Activated naive CD4-positive, alpha-beta T cell treated with anti-CD3 and anti-CD28 coated beads, Interleukin-2, amount 50 U/mL, for 24 hours (primary cell): ENCODE data around the gene OR2T8.

Experiments
- H3K27ac Mint-ChIP-seq: one replicate; pipeline ENCODE4 v1.8.0; 2021; ENCODE audit warnings: mild to moderate bottlenecking, mixed read lengths
- H3K27me3 Mint-ChIP-seq: one replicate; pipeline ENCODE4 v1.8.0; 2021; ENCODE audit warnings: mixed read lengths
- H3K36me3 Mint-ChIP-seq: one replicate; pipeline ENCODE4 v1.8.0; 2021; ENCODE audit warnings: mixed read lengths
- H3K4me1 Mint-ChIP-seq: one replicate; pipeline ENCODE4 v1.8.0; 2021; ENCODE audit warnings: mixed read lengths
- H3K4me3 Mint-ChIP-seq: one replicate; pipeline ENCODE4 v1.8.0; 2021; ENCODE audit warnings: mild to moderate bottlenecking, mixed read lengths
- H3K9me3 Mint-ChIP-seq: one replicate; pipeline ENCODE4 v1.8.0; 2021; ENCODE audit warnings: mixed read lengths

Gene OR2T8, protein sequence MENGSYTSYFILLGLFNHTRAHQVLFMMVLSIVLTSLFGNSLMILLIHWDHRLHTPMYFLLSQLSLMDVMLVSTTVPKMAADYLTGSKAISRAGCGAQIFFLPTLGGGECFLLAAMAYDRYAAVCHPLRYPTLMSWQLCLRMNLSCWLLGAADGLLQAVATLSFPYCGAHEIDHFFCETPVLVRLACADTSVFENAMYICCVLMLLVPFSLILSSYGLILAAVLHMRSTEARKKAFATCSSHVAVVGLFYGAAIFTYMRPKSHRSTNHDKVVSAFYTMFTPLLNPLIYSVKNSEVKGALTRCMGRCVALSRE

GRCh38 chr1:247919952-247920351, at the start of gene OR2T8:
Gene OR2T8 (plus strand): TSS chr1:247920252. CDS start chr1:247921018, 766 bp downstream.
- Mint-ChIP-seq H3K9me3 (no peaks in the 10 kb centered on the region), H3K4me3 (no peak within 1 kb of the TSS), H3K27ac (no peak within 1 kb of the TSS), H3K4me1 (no peaks in the 10 kb centered on the region), H3K36me3 (no peaks in the 10 kb centered on the region), H3K27me3 (peaks cover 3% of the 10 kb centered on the region)

- Mint-ChIP-seq H3K27me3 (no peaks in the 10 kb centered on the region), H3K4me1 (no peaks in the 10 kb centered on the region), H3K36me3 (no peaks in the 10 kb centered on the region), H3K9me3 (no peaks in the 10 kb centered on the region), H3K4me3 (no peak overlapping the region), H3K27ac (peak overlapping the region; percentile 46)
Observed at GRCh38 chr1:247883346-247883745, 36.7 kb upstream of the OR2T8 start.

- Mint-ChIP-seq H3K27me3 (no peaks in the 10 kb centered on the region), H3K4me3 (no peak overlapping the region), H3K36me3 (no peaks in the 10 kb centered on the region), H3K9me3 (no peaks in the 10 kb centered on the region), H3K4me1 (no peaks in the 10 kb centered on the region), H3K27ac (no peak overlapping the region)
Observed at GRCh38 chr1:247884797-247885413, 35.1 kb upstream of the OR2T8 start.

GRCh38 chr1:247895163-247895637, 24.9 kb upstream of the OR2T8 start, which contains the start of gene OR2W3:
Gene OR2W3 (plus strand): TSS chr1:247895587. CDS start chr1:247895587, 0 bp downstream.
- H3K27ac Mint-ChIP-seq = no peak within 1 kb of the TSS
- no peak within 1 kb of the TSS for H3K4me3 Mint-ChIP-seq
- H3K36me3 Mint-ChIP-seq = no peaks in the 10 kb centered on the region
- H3K4me1 Mint-ChIP-seq = no peaks in the 10 kb centered on the region
- H3K27me3 Mint-ChIP-seq = no peaks in the 10 kb centered on the region
- H3K9me3 Mint-ChIP-seq = no peaks in the 10 kb centered on the region

DNA sequence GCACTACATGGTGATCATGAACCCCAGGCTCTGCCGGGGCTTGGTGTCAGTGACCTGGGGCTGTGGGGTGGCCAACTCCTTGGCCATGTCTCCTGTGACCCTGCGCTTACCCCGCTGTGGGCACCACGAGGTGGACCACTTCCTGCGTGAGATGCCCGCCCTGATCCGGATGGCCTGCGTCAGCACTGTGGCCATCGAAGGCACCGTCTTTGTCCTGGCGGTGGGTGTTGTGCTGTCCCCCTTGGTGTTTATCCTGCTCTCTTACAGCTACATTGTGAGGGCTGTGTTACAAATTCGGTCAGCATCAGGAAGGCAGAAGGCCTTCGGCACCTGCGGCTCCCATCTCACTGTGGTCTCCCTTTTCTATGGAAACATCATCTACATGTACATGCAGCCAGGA, 24.1 kb upstream of the OR2T8 start:
- Mint-ChIP-seq H3K27me3 (no peaks in the 10 kb centered on the region), H3K27ac (no peak overlapping the region), H3K4me3 (no peak overlapping the region), H3K4me1 (no peaks in the 10 kb centered on the region), H3K36me3 (no peaks in the 10 kb centered on the region), H3K9me3 (no peaks in the 10 kb centered on the region)

DNA sequence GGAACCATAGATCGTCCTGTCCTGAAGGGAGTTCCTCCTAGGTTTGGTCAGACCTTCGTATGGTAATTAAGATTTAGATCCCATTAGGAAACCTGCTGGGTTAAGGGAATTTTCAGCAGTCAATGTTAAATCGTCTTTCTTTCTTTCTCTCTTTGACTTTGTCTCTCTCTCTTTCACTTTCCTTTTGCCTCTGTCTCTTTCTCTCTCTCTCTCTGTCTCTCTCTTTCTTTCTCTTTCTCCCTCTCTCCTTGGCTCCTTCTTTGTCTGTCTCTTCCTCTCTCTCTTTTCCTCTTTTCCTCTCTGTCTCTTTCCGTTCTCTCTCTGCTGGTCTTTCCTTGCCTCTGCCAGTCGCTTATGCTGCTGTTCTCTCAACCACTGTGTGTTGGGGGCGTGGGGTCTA, 15.9 kb upstream of the OR2T8 start:
- H3K27me3 Mint-ChIP-seq = peaks cover 3% of the 10 kb centered on the region
- no peaks in the 10 kb centered on the region for H3K36me3 Mint-ChIP-seq
- H3K27ac Mint-ChIP-seq = no peak overlapping the region
- H3K9me3 Mint-ChIP-seq = peaks cover 8% of the 10 kb centered on the region
- H3K4me3 Mint-ChIP-seq = no peak overlapping the region
- H3K4me1 Mint-ChIP-seq = peaks cover 29% of the 10 kb centered on the region

DNA sequence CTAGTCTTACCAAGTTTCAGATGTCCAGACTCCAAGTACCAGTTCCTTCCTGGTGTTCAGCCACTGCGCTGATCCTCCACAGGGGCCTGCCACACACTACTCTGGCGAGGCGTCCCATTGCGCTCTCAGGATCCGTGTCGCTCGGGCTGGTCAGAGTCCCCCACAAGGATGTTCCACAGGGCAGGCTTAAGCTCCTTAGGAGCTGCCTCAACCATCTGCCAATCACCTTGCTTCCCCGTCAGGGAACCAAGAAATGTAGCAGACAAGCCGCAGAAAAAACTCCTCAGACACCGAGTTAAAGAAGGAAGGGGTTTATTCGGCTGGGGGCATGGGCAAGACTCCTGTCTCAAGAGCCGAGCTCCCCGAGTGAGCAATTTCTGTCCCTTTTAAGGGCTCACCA, 14.9 kb upstream of the OR2T8 start:
- H3K27me3 Mint-ChIP-seq = peaks cover 3% of the 10 kb centered on the region
- peak overlapping the region; percentile 33 for H3K4me3 Mint-ChIP-seq
- H3K9me3 Mint-ChIP-seq = peaks cover 8% of the 10 kb centered on the region
- H3K27ac Mint-ChIP-seq = no peak overlapping the region
- no peaks in the 10 kb centered on the region for H3K36me3 Mint-ChIP-seq
- H3K4me1 Mint-ChIP-seq = peaks cover 29% of the 10 kb centered on the region

GRCh38 chr1:247905910-247906503, 14.0 kb upstream of the OR2T8 start:
- Mint-ChIP-seq H3K9me3 (peaks cover 8% of the 10 kb centered on the region), H3K36me3 (no peaks in the 10 kb centered on the region), H3K27ac (peak overlapping the region; percentile 73), H3K4me3 (peak overlapping the region; percentile 85), H3K4me1 (peaks cover 29% of the 10 kb centered on the region), H3K27me3 (peaks cover 3% of the 10 kb centered on the region)

DNA sequence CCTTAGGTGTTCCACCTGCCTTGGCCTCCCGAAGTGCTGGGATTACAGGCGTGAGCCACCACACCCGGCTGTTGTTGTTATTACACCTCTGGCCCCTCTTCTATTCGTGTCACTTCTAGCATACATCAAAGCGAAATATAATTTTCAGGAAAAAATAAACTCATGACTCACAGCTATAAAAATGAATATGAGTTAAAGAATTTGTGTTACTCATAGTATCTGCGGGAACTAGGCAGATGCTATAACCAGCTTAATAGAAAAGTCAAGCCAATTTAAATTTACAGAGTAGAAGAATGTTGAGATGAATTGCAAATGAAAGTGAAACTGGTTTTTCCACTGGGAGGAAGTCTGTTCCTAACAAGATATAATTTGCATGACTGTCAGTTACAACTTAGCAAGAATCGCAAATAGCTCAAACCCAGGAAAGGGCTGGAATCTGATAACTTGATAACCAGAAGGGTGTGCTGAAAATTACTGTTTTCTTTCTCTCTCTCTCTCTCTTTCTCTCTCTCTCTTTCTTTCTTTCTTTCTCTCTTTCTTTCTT, 13.5 kb upstream of the OR2T8 start:
- no peaks in the 10 kb centered on the region for H3K36me3 Mint-ChIP-seq
- peaks cover 29% of the 10 kb centered on the region for H3K4me1 Mint-ChIP-seq
- H3K27ac Mint-ChIP-seq = peak overlapping the region; percentile 73
- H3K9me3 Mint-ChIP-seq = peaks cover 8% of the 10 kb centered on the region
- peaks cover 3% of the 10 kb centered on the region for H3K27me3 Mint-ChIP-seq
- peak overlapping the region; percentile 85 for H3K4me3 Mint-ChIP-seq

DNA sequence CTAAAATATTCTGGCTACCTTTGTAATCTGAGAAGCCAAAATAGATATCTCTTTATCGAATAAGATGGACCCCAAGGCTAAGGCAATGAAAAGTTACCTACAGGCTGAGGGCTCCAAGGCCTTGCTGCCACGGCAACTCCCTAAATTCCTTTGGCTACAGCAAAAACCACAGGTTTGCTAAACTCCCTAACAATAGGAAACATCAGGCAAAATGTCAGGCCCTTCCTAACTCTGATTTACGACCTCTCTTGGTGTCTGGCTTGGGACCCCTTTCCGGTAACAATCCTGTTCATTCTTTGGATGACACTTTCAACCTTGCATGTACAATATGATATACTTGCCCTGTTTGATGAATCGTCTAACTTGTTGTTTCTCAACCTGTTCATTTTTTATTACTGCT, 11.3 kb upstream of the OR2T8 start:
- peaks cover 8% of the 10 kb centered on the region for H3K9me3 Mint-ChIP-seq
- no peaks in the 10 kb centered on the region for H3K36me3 Mint-ChIP-seq
- H3K4me3 Mint-ChIP-seq = no peak overlapping the region
- no peak overlapping the region for H3K27ac Mint-ChIP-seq
- peaks cover 4% of the 10 kb centered on the region for H3K27me3 Mint-ChIP-seq
- H3K4me1 Mint-ChIP-seq = peaks cover 29% of the 10 kb centered on the region

GRCh38 chr1:247913786-247914185, 6.3 kb upstream of the OR2T8 start:
- H3K27ac Mint-ChIP-seq = no peak overlapping the region
- no peaks in the 10 kb centered on the region for H3K4me1 Mint-ChIP-seq
- H3K27me3 Mint-ChIP-seq = peaks cover 9% of the 10 kb centered on the region
- H3K36me3 Mint-ChIP-seq = no peaks in the 10 kb centered on the region
- no peaks in the 10 kb centered on the region for H3K9me3 Mint-ChIP-seq
- H3K4me3 Mint-ChIP-seq = no peak overlapping the region

- Mint-ChIP-seq H3K4me1 (no peaks in the 10 kb centered on the region), H3K27ac (no peak overlapping the region), H3K4me3 (no peak overlapping the region), H3K27me3 (peaks cover 6% of the 10 kb centered on the region), H3K36me3 (no peaks in the 10 kb centered on the region), H3K9me3 (no peaks in the 10 kb centered on the region)
Observed at GRCh38 chr1:247914941-247915662, 5.0 kb upstream of the OR2T8 start.

DNA sequence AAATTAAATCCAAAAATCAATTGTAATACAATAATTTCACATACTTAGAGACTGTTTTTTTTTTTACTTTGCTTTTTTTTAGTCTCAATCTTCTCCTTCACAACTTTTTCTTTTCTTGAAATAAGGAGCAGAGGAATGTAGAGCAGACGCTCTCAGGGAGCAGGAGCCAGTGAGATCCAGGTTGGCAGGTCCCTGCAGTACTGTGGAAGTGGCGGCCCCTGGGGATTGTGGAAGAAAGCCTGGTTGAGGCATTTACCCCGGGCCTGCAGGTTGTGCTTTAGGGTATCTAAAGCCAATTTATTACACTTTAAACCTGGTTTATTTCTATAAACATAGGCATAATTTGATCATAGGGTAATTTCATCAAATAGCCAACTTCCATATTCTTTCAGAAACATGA, 3.9 kb downstream of the OR2T8 start:
- H3K36me3 Mint-ChIP-seq = no peaks in the 10 kb centered on the region
- H3K9me3 Mint-ChIP-seq = no peaks in the 10 kb centered on the region
- no peak overlapping the region for H3K27ac Mint-ChIP-seq
- no peaks in the 10 kb centered on the region for H3K4me1 Mint-ChIP-seq
- no peaks in the 10 kb centered on the region for H3K27me3 Mint-ChIP-seq
- H3K4me3 Mint-ChIP-seq = no peak overlapping the region

GRCh38 chr1:247924868-247925267, 4.8 kb downstream of the OR2T8 start, which contains the start of gene OR2AJ1:
Gene OR2AJ1 (plus strand): TSS chr1:247924889. CDS start chr1:247933769, 8,880 bp downstream.
- Mint-ChIP-seq H3K27me3 (peaks cover under 1% of the 10 kb centered on the region), H3K9me3 (no peaks in the 10 kb centered on the region), H3K27ac (no peak within 1 kb of the TSS), H3K4me1 (no peaks in the 10 kb centered on the region), H3K4me3 (no peak within 1 kb of the TSS), H3K36me3 (no peaks in the 10 kb centered on the region)

GRCh38 chr1:247933989-247934388, 13.9 kb downstream of the OR2T8 start:
- H3K9me3 Mint-ChIP-seq = no peaks in the 10 kb centered on the region
- no peak overlapping the region for H3K27ac Mint-ChIP-seq
- H3K27me3 Mint-ChIP-seq = peaks cover 5% of the 10 kb centered on the region
- H3K4me1 Mint-ChIP-seq = no peaks in the 10 kb centered on the region
- H3K36me3 Mint-ChIP-seq = no peaks in the 10 kb centered on the region
- H3K4me3 Mint-ChIP-seq = no peak overlapping the region
